OCI-LY7 (cell line): ENCODE data around the gene ST6GAL1.

Source experiments
- EZH2phosphoT487 ChIP-seq: fragments of 200-600 bp; sonication (generic); IDR thresholded peaks from 2 replicates; pipeline ENCODE4 v1.6.1; 2018; ENCODE audit warnings: low read depth, borderline replicate concordance, mild to moderate bottlenecking, mixed run types, antibody characterized with exemption, low read length, moderate library complexity, mixed read lengths
- TF ChIP-seq, protein P1 (sequence below): fragments of 200-600 bp; sonication (generic); conservative IDR thresholded peaks from 2 replicates; pipeline ENCODE4 v1.5.1; 2014; ENCODE audit warnings: mild to moderate bottlenecking, antibody characterized with exemption, low read length, moderate library complexity, mixed read lengths

GRCh38 chr3:187084126-187084525 is 153.8 kb downstream of the ST6GAL1 start:
- TF ChIP-seq, protein P1, sequence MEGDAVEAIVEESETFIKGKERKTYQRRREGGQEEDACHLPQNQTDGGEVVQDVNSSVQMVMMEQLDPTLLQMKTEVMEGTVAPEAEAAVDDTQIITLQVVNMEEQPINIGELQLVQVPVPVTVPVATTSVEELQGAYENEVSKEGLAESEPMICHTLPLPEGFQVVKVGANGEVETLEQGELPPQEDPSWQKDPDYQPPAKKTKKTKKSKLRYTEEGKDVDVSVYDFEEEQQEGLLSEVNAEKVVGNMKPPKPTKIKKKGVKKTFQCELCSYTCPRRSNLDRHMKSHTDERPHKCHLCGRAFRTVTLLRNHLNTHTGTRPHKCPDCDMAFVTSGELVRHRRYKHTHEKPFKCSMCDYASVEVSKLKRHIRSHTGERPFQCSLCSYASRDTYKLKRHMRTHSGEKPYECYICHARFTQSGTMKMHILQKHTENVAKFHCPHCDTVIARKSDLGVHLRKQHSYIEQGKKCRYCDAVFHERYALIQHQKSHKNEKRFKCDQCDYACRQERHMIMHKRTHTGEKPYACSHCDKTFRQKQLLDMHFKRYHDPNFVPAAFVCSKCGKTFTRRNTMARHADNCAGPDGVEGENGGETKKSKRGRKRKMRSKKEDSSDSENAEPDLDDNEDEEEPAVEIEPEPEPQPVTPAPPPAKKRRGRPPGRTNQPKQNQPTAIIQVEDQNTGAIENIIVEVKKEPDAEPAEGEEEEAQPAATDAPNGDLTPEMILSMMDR, result no peak
- no peak for TF ChIP-seq EZH2phosphoT487
